HCEC 1CT (cell line): ENCODE results near the gene ATP8A1.
"Not testable (repeated sequence)": the region's sequence is repeated elsewhere in the genome, so short reads cannot be mapped to it uniquely, and the experiment has no call there.

Experiments used
- DNase-seq: peaks from one replicate; pipeline ENCODE4 v3.0.0-alpha.2; 2017

The ATP8A1 gene

DNA sequence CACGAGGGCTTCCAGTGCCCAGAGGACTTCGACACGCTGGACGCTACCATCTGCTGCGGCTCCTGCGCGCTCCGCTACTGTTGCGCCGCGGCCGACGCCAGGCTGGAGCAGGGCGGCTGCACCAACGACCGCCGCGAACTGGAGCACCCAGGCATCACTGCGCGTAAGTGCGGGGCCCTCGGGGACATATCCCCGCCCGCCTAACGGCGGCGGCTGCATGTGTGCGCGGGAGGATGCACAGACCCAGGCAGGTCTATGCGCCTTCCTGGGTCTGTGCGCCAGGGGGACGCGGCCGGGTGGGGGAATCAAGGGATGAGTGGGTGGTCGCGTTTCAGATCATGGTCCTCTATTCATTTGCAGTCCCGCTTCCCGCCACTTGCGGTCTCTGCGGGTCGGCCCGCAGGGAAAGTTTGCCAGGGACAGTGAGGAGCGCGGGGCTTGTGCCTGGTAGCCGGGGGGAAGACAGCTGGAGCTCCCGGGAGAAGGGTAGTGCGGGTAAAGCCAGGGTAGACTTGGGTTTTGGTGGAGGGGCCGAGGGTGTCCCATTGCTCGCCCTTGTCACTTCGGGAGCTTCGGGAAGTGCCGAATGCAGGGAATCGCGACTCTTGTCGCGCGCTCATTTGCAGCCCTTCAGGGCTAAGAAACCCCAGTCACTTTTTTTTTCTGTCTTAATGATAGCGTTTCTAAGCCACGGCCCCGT is 258.6 kb downstream of the ATP8A1 start:
- DNase-seq = no peak

DNA sequence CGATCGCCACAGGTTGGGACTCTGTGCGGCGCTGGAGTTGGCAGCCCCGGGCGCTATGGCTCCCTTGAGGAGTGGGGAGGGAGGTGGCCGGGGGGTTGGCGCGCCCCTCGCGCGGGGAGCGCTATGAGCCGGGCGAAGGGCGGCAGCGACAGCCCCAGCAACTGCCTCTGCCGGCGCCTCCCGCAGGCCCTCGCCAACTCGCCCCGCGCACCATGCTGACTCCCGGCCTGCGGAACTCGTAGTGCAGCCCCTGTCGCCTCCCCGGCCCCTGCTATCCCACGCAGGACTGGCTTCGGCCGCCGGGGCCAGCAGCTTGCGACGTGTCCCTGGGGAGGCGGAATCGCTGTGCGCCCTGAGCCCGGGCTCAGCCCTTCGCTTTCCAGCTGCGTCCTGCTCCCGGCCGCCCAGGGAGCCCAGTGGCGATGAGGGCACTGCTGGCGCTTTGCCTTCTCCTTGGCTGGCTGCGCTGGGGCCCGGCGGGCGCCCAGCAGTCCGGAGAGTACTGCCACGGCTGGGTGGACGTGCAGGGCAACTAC is 259.2 kb downstream of the ATP8A1 start:
- DNase-seq = no peak

GRCh38 chr4:42396752-42397634 is 259.9 kb downstream of the ATP8A1 start, which contains the start of gene SHISA3:
TSS of gene SHISA3 (plus strand) at chr4:42397488. CDS start at chr4:42398057, 569 bp downstream.
- no peak for DNase-seq

GRCh38 chr4:42396361-42396751 is 260.5 kb downstream of the ATP8A1 start:
- no peak for DNase-seq

DNA sequence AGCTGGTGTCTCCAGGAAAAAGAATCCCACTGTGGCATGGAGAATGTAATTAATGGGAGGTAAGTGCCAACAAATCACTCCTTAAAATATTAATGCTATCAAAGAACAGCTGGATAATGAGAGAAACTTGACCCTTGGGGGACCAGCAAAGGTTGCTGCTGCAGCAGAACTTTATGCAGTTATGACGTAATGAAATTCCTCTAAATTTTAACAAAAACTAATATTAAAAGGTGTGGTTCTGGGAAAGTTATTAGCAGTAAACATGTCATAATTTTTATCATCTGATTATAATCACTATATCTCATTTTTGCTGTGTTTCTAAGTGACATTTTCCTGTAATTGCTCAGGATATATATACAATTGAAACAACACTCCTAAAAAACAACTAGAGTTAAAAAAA is 261.3 kb downstream of the ATP8A1 start:
- DNase-seq = no peak

DNA sequence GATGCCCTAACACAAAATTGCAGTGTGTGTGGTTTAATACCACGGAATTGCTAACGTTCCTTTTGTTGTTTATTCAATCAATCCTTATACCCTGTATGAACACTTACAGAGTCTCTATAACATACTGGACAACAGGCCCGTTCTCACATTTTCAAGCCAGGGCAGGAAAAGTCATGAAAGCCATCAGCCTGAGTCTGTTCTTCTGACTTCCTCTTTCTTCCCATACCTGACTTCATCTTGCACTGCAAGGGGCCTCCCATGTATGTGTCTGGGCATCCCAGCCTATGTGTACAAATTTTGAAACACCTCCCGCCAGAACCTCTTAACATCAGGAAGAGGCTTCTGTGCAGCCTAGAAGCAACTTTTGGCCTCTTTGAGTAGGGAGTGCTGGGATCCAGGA is 264.5 kb downstream of the ATP8A1 start:
- no peak for DNase-seq

GRCh38 chr4:42391981-42392380 is 264.9 kb downstream of the ATP8A1 start:
- DNase-seq = no peak

DNA sequence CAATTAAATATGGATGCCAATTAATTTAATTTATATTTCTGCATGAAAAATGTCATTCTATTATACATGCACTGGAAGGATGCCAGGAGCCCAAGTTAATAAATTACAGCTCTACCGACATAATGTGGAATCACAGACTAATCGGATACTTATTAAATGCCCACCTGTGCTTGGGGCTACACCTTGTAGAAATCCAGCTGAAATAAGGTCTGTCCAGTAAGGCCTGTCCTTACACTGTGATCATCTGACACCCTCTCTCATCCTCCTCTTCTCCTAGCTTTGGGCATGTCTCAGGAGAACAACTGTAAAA is 265.6 kb downstream of the ATP8A1 start:
- no peak for DNase-seq

- DNase-seq = no peak
These were observed 266.1 kb downstream of the ATP8A1 start for GRCh38 chr4:42390622-42391354.

- DNase-seq = no peak
These were observed 271.4 kb downstream of the ATP8A1 start for GRCh38 chr4:42385516-42385915.

- no peak for DNase-seq
These were observed 275.2 kb downstream of the ATP8A1 start for GRCh38 chr4:42381666-42382065.

DNA sequence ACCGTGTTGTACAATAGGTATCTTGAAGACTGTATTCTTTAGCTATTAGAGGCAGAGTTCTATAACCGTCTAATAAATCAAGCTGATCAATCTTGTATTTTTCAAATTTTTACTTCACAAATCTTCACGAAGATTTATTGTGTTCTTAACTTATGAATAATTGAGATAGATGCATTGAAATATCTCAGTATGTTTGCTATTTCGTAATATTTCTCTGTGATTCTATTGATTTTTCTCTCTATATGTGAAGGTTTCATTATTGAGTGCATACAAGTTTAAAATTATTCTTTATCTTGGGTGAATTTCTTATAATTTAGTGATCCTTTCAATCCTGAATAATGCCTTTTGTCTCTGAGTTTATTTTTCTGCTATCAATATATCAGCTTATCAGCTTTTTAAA is 279.4 kb downstream of the ATP8A1 start:
- DNase-seq = no peak

DNA sequence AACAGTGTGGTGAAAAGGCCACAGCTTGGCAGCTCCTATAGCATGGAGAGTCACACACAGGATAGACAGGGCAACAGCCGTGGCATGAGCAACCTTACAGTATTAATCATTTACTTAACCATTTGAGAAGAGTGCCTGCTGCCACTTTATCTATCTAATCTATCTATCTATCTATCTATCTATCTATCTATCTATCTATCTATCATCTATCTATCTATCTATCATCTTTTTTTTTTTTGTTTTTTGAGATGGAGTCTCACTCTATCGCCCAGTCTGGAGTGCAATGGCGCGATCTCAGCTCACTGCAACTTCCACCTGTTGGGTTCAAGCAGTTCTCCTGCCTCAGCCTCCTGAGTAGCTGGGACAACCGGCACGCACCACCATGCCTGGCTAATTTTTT is 284.6 kb downstream of the ATP8A1 start:
- not testable (repeated sequence) for DNase-seq

DNA sequence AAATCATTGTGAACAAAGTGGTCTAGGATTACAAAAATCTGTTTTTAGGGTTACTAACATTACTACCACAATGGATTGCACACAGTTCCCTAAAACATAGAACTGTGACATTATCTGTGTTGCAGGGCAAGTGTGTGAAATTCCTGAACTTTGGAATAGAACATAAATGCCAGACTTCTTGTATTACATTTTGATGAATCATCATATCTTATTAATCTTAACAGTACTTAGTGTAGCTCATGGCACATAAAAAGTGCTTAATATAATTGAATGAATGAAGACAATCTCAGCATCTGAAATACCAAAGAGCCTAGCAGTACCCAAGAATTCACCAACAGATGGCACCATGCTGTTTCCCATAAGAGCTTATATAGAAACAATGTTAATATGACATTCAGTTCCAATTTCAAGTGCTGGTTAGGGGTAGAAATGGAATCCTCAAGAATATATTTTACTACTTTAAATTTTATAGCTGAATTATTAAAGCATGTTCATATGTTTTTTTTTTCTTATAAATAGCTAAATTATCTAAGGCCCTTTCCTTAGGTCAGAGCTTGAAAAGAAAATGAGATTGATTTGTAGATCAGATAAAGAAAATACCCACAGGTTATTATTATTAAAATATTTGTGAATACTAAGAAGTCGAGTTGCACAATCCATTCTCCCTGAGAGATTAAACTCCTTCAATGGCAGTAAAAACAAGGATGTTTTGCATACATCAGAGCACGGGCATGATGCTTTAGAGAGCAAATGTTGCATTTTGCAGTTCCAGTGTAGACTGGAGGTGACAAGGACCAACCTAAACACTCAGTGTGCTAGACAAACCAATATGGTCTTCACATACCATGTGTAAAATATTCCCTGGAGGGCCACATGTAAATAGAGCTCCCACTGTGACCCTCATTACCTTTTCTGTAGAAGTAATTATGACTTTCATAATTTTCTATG is 285.3 kb downstream of the ATP8A1 start:
- no peak for DNase-seq

DNA sequence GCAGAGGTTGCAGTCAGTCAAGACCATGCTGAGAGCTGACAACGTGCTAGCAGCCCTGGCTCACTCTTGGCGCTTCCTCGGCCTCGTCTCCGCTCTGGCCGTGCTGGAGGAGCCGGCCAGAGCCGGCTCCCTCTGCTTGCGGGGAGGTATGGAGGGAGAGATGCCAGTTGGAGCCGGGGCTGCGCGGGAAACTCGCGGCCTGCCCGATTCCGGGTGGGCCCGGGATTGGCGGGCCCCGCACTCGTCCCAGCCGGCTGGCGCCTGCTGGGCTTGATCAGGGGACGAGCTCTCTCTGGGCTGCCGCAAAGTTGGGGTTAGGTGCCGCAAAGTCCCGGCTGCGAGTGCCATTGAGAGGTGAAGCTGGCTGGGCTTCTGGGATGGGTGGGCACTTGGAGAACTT is 287.4 kb downstream of the ATP8A1 start:
- DNase-seq = no peak

DNA sequence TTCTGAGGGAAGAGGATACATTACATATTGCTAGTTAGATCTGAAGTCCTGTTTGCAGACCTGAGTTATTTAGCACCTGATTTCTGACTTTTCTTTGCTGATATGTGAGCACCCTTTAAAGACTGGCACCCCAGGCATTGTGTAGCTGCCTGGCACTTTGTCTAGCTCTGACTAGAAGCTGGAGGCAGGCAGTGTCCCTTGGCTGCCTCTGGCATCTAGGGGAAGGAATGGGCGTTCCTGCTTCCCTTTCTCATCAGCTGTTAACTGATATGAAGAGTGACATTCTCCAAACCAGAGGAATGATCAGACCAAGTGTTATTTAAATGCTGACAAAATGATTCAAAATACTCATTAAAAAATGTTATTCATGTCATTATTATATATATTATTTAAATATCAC is 289.9 kb downstream of the ATP8A1 start:
- no peak for DNase-seq

GRCh38 chr4:42364266-42365053 is 292.4 kb downstream of the ATP8A1 start:
- no peak for DNase-seq

DNA sequence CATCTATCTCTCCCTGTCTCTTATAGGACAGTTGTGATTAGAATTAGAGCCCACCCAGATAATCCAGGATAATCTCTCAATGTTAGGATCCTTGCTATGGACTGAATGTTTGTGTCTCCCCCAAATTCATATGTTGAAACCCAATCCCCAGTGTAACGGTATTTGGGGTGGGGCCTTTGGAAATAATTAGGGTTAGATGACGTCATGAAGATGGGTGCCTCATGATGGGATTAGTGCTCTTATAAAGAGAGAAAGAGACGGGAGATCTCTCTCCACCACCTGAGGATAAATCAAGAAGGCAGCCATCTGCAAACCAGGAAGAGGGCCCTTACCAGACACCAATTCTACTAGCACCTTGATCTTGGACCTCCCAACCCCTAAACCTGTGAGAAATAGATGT is 293.3 kb downstream of the ATP8A1 start:
- DNase-seq = no peak

GRCh38 chr4:42362591-42362990 is 294.3 kb downstream of the ATP8A1 start:
- no peak for DNase-seq

DNA sequence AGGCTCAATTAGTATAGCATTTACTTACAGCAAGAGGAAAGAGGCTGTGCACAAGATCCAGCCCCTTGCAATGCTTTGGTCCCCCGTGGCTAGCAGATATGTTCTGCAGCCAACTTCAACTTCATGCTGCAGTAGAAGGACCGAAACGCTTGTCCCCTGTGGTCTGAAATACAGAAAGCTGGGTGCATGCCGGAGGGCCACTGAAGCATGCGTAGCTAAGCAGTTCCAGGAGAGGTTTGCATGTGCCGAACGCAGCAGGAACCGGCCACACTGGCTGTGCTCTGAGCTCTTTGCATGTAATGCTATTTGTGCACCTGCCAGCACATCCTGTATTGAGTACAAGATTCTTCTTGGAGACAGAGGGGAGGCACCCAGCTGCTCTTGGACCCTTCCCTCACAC is 295.4 kb downstream of the ATP8A1 start:
- DNase-seq = no peak

DNA sequence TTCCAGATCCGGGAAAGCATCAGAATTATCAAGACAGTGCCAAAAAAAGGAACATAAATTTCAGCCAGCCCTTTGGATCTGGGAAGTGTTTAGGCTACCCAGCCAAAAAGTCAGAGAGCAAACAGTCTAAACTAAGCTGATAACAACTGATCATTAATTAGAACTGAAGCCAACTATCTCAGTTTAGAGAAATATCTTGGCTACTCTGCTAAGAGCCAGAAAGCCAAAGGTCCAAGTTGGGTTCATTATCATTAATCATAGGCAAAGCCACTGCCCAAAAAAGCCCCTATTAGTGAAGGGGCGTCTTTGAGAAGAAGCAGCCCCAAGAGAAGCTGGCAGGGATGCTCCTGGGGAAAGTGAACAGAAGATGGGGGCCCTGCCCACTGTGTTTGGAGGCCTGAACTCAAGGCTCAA is 296.6 kb downstream of the ATP8A1 start:
- no peak for DNase-seq
